ENCODE results near the gene SUMO3. TPM values are rescaled to one million over a fixed set of nuclear protein-coding genes. Genes with fewer than 3 reads are reported as not detected.

SUMO3 gene
- total and polyA plus RNA-seq, 2 of the 13 experiments (the other 11 are each of a cell fraction or from before 2014, with no cell fraction given): 51.4 to 92.4 TPM

- TF ChIP-seq BRD4 (CRISPR knock-in tag; IDR thresholded peaks at IDR 0.05): no peak
- no peak for TF ChIP-seq ZNF788 (CRISPR knock-in tag; IDR thresholded peaks at IDR 0.05; ENCODE audit: borderline replicate concordance)
- TF ChIP-seq ZNF816 (CRISPR knock-in tag; IDR thresholded peaks at IDR 0.05; ENCODE audit: borderline replicate concordance): no peak
- no peak for TF ChIP-seq MYNN (CRISPR knock-in tag; IDR thresholded peaks at IDR 0.05; ENCODE audit: low read depth)
- no peak for TF ChIP-seq SMAD3 (CRISPR knock-in tag; IDR thresholded peaks at IDR 0.05)
- no peak for TF ChIP-seq ZSCAN20 (CRISPR knock-in tag; IDR thresholded peaks at IDR 0.05; ENCODE audit: borderline replicate concordance)
- TF ChIP-seq SSRP1 (CRISPR knock-in tag; IDR thresholded peaks at IDR 0.05): no peak
- no peak for TF ChIP-seq ZNF234 (CRISPR knock-in tag; conservative IDR thresholded peaks at IDR 0.05)
- no peak for TF ChIP-seq BATF2 (CRISPR knock-in tag; IDR thresholded peaks at IDR 0.05)
- TF ChIP-seq ZKSCAN8 (CRISPR knock-in tag; IDR thresholded peaks at IDR 0.05; ENCODE audit: borderline replicate concordance): no peak
- TF ChIP-seq ZFX (CRISPR knock-in tag; IDR thresholded peaks at IDR 0.05; ENCODE audit: low read depth): no peak
- TF ChIP-seq, protein P1, sequence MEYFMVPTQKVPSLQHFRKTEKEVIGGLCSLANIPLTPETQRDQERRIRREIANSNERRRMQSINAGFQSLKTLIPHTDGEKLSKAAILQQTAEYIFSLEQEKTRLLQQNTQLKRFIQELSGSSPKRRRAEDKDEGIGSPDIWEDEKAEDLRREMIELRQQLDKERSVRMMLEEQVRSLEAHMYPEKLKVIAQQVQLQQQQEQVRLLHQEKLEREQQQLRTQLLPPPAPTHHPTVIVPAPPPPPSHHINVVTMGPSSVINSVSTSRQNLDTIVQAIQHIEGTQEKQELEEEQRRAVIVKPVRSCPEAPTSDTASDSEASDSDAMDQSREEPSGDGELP (IDR thresholded peaks at IDR 0.05; ENCODE audit: borderline replicate concordance, low read depth): no peak
- TF ChIP-seq, protein P2, sequence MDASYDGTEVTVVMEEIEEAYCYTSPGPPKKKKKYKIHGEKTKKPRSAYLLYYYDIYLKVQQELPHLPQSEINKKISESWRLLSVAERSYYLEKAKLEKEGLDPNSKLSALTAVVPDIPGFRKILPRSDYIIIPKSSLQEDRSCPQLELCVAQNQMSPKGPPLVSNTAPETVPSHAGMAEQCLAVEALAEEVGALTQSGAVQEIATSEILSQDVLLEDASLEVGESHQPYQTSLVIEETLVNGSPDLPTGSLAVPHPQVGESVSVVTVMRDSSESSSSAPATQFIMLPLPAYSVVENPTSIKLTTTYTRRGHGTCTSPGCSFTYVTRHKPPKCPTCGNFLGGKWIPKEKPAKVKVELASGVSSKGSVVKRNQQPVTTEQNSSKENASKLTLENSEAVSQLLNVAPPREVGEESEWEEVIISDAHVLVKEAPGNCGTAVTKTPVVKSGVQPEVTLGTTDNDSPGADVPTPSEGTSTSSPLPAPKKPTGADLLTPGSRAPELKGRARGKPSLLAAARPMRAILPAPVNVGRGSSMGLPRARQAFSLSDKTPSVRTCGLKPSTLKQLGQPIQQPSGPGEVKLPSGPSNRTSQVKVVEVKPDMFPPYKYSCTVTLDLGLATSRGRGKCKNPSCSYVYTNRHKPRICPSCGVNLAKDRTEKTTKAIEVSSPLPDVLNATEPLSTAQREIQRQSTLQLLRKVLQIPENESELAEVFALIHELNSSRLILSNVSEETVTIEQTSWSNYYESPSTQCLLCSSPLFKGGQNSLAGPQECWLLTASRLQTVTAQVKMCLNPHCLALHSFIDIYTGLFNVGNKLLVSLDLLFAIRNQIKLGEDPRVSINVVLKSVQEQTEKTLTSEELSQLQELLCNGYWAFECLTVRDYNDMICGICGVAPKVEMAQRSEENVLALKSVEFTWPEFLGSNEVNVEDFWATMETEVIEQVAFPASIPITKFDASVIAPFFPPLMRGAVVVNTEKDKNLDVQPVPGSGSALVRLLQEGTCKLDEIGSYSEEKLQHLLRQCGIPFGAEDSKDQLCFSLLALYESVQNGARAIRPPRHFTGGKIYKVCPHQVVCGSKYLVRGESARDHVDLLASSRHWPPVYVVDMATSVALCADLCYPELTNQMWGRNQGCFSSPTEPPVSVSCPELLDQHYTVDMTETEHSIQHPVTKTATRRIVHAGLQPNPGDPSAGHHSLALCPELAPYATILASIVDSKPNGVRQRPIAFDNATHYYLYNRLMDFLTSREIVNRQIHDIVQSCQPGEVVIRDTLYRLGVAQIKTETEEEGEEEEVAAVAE (CRISPR knock-in tag; IDR thresholded peaks at IDR 0.05; ENCODE audit: borderline replicate concordance): no peak
- TF ChIP-seq ZNF446 (CRISPR knock-in tag; IDR thresholded peaks at IDR 0.05): no peak
- no peak for TF ChIP-seq FOXM1 (CRISPR knock-in tag; IDR thresholded peaks at IDR 0.05)
- TF ChIP-seq ZNF503 (CRISPR knock-in tag; IDR thresholded peaks at IDR 0.05): no peak
- TF ChIP-seq, protein P3, sequence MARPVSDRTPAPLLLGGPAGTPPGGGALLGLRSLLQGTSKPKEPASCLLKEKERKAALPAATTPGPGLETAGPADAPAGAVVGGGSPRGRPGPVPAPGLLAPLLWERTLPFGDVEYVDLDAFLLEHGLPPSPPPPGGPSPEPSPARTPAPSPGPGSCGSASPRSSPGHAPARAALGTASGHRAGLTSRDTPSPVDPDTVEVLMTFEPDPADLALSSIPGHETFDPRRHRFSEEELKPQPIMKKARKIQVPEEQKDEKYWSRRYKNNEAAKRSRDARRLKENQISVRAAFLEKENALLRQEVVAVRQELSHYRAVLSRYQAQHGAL (CRISPR knock-in tag; IDR thresholded peaks at IDR 0.05; ENCODE audit: not compliant biosample characterization): no peak
- no peak for ATAC-seq
- WGBS (ENCODE audit: low lambda C conversion rate): 100% methylated on average over 3 of the region's 6 CpGs
- Histone ChIP-seq H3K36me3 (replicated peaks in 1 of 2; ENCODE audit: control insufficient read depth in 1 of 2, insufficient read depth in 2 of 2, low read length in 2 of 2) (peaks cover 6 to 41% of the 10 kb centered on the region in 2 experiments; a peak in 4 of 5 replicates), H4K20me1 (ENCODE audit: insufficient read depth, low read length) (no peaks in the 10 kb centered on the region), H3K27me3 (ENCODE audit: control insufficient read depth in 1 of 2, insufficient read depth in 2 of 2, low read length in 2 of 2) (no peaks in the 10 kb centered on the region), H3K9me3 (ENCODE audit: low read length) (no peaks in the 10 kb centered on the region), H3K79me2 (ENCODE audit: insufficient read depth, low read length) (peaks cover 38% of the 10 kb centered on the region), H3K9ac (ENCODE audit: insufficient read depth, low read depth, low read length) (no peak overlapping the region), H3K4me2 (ENCODE audit: low read depth, low read length) (no peak overlapping the region), H3K4me3 (replicated peaks in 1 of 3; ENCODE audit: insufficient read depth in 1 of 3, low read depth in 2 of 3, low read length in 3 of 3) (no peak overlapping the region), H2AFZ (ENCODE audit: low read length) (no peak overlapping the region), H3K4me1 (ENCODE audit: insufficient read depth, low read length) (peaks cover 11% of the 10 kb centered on the region), H3K27ac (ENCODE audit: extremely low read length, insufficient read depth, low read length) (no peak overlapping the region)
- intact Hi-C loops (cut with micrococcal nuclease; ENCODE audit: unreplicated experiment) (no loop called here), in situ Hi-C loops (cut with HindIII; ENCODE audit: extremely low pct_ligation_motif_present, low pct_unique_long_range_greater_than_20kb) (no loop called here)
- no TSS peak for BruUV-seq (replicated peaks)
- DNase-seq (ENCODE audit: low spot score): no peak
- ChIA-PET CTCF (ENCODE audit: low intra/inter-chr PET ratio, low total read pairs) (no interaction called here), POLR2A (no interaction called here)
- FAIRE-seq: no peak
These were observed 33.1 kb downstream of the SUMO3 start for GRCh38 chr21:44784810-44785209.
